GM12873 (cell line): Measurements from ENCODE around the gene EIF3D.

Source experiments
- CTCF ChIP-seq: IDR thresholded peaks from 2 replicates; pipeline ENCODE4 v1.5.1; 2012; ENCODE audit warnings: low read depth, mild to moderate bottlenecking, moderate library complexity, low read length, control low read depth; ENCODE audit not compliant: insufficient read depth; ENCODE audit errors: missing control alignments

Gene EIF3D

DNA sequence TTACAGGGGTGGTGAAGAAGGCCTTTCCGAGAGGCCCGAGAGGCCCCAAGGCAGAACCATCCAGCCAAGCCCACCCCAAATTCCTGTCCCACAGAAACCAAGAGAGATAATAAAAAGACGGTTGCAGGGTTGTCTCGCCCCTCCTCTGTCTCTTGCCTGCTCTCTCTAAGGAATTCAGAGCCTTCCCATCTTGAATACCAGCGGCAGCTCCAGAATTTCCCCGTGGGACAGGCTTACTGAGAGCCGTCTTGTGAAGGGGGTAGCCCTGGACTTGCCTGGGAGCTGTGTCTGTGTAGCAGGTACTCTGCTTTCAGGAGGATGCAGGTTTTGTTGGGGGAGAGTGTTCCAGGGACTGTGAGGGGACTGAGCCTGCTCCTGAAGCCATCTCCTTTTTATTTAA, 9.6 kb upstream of the EIF3D start:
- no peak for TF ChIP-seq CTCF

GRCh38 chr22:36536717-36537116, 7.8 kb upstream of the EIF3D start:
- TF ChIP-seq CTCF: no peak

- no peak for TF ChIP-seq CTCF
Measured at GRCh38 chr22:36532466-36532865, 3.5 kb upstream of the EIF3D start.

- no peak for TF ChIP-seq CTCF
Measured at GRCh38 chr22:36528341-36528740, 625 bp downstream of the EIF3D start.

DNA sequence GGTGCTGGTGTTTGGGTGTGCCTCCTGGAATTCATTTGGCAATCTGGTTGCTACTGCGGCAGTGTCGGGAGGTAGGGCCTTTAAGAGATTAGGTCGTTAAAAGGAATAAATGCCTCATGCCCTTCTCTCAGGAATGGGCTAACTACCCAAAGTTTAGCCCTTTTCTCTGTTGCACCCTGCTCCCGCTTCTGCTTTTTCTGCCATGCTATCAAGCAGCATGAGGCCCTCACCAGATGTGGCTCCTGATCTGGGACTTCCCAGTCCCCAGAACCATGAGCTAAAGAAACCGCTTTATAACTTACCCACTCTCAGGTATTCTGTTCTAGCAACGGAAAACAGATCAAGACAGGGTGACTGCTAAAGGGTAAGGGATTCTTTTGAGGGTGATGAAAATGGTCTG, 6.3 kb downstream of the EIF3D start:
- no peak for TF ChIP-seq CTCF

GRCh38 chr22:36520423-36520822, 8.5 kb downstream of the EIF3D start:
- no peak for TF ChIP-seq CTCF

GRCh38 chr22:36514766-36515165, 14.2 kb downstream of the EIF3D start:
- no peak for TF ChIP-seq CTCF

- no peak for TF ChIP-seq CTCF
Measured at GRCh38 chr22:36512991-36513390, 16.0 kb downstream of the EIF3D start.
